ENCODE results near the gene PSMC5.

DNA sequence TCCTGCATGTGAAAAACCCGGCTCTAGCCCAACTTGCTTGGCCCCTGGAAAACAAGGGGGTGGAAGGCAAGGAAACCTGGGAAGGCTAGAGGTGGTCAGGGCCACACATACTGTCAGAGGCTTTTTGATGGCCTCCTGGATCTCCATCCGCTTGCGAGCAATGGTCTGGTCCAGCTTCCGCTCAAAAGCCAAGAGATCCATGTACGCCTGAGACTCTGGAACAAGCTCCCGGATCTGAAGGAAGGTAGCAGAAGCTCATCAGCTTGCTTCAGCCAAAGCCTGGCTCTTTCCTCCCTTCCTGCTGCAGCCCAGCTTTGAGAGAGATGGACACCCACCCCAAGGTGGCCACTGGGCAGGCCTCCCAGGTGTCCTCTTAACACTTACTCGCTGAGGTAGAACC lies 9.6 kb downstream of the PSMC5 start:
- TF ChIP-seq, protein P1, sequence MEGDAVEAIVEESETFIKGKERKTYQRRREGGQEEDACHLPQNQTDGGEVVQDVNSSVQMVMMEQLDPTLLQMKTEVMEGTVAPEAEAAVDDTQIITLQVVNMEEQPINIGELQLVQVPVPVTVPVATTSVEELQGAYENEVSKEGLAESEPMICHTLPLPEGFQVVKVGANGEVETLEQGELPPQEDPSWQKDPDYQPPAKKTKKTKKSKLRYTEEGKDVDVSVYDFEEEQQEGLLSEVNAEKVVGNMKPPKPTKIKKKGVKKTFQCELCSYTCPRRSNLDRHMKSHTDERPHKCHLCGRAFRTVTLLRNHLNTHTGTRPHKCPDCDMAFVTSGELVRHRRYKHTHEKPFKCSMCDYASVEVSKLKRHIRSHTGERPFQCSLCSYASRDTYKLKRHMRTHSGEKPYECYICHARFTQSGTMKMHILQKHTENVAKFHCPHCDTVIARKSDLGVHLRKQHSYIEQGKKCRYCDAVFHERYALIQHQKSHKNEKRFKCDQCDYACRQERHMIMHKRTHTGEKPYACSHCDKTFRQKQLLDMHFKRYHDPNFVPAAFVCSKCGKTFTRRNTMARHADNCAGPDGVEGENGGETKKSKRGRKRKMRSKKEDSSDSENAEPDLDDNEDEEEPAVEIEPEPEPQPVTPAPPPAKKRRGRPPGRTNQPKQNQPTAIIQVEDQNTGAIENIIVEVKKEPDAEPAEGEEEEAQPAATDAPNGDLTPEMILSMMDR (conservative IDR thresholded peaks at IDR 0.05 in 1 of 2, IDR thresholded peaks at IDR 0.05 in 1 of 2; ENCODE audit: extremely low read depth in 1 of 2, insufficient read depth in 1 of 2, low read depth in 1 of 2, low read length in 2 of 2) = no peak
- TF ChIP-seq EZH2 (IDR thresholded peaks at IDR 0.05; ENCODE audit: borderline replicate concordance, low read length) = no peak

Measured in mammary epithelial cell (primary cell).